ENCODE data around the gene TP53I11. TPM values are rescaled to one million over a fixed set of nuclear protein-coding genes. Genes with fewer than 3 reads are reported as not detected.

TP53I11 gene
- total RNA-seq, 1 donor from 2014 or later: 45.5 TPM

DNA sequence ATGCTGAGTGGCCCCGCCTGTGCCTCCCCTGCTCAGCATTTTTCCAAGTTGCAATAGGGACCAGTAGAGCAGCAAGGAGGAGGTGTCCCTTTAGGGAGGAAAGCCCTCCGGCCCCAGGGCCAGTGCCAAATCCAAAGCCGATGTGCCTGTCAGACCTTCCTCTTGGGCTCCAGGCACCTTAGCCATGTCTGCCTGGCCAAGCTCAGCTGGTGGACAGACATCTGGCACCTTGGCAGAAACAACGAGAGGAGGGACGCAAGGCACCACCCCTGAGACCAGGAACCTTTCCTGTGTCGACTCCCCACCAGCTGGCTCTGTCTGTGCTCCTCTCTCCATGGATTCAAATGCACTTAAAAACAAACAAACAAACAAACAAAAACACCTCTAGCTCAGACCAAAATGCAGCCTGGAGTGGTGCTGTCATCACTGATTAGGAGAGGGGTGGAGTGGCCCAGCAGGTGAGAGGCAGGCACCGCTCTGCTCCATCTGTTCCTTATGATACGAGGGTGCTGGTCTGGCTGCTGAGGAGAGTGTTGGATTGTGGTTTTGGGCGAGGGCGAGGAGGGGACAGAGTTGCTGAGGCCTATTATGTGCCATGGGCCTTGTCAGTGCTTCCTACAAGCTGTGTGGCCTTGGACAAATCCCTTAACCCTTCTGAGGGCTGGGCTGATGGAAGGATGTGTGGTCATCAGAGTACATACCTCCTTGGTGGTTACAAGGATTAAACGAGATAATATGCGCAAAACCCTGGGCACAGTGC, 46.2 kb downstream of the TP53I11 start:
- intact Hi-C loops (cut with micrococcal nuclease): loop anchor here (5.0 to 10.0 kb wide), 2 partner anchors 180 to 267 kb away; partner anchors contain the start of gene TSPAN18
- ATAC-seq (no peak), DNase-seq (no peak)

DNA sequence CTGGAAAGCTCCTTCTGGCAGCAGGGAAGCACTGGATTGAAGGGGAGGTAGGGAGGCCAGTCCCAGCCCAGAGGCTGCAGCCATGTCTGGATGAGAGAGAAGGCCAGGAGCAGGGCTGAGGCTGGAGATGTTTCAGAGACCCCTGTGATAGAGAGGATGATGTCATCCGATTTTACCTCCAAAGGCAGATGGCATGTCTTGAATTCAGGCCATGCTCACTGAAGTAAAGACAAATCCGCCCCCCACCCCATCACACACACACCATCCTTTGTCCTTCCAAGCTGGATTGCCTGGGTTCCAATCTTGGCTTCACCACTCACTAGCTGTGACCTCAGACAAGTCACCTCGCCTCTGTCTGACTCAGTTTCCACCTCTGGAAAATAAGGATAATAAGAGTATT, 47.2 kb downstream of the TP53I11 start:
- no peak for DNase-seq
- intact Hi-C loops (cut with micrococcal nuclease): loop anchor here (10.0 kb wide), 1 partner anchor 179 kb away; the partner anchor contains the start of gene TSPAN18
- no peak for ATAC-seq

GRCh38 chr11:44903035-44903434, 47.6 kb downstream of the TP53I11 start:
- DNase-seq (no peak), ATAC-seq (no peak)
- intact Hi-C loops (cut with micrococcal nuclease): loop anchor here (10.0 kb wide), 1 partner anchor 178 kb away; the partner anchor contains the start of gene TSPAN18

- intact Hi-C loops (cut with micrococcal nuclease): loop anchor here (10.0 kb wide), 1 partner anchor 177 kb away; the partner anchor contains the start of gene TSPAN18
- ATAC-seq (no peak), DNase-seq (no peak)
Measured at GRCh38 chr11:44901786-44902185, 48.9 kb downstream of the TP53I11 start.

- ATAC-seq (no peak), DNase-seq (no peak)
- intact Hi-C loops (cut with micrococcal nuclease): loop anchor here (10.0 kb wide), 1 partner anchor 176 kb away; the partner anchor contains the start of gene TSPAN18
Measured at GRCh38 chr11:44901120-44901633, 49.5 kb downstream of the TP53I11 start.

- intact Hi-C loops (cut with micrococcal nuclease): loop anchor here (10.0 kb wide), 1 partner anchor 175 kb away; the partner anchor contains the start of gene TSPAN18
- ATAC-seq: peak; percentile 50
- no peak for DNase-seq
Measured at GRCh38 chr11:44899959-44900358, 50.7 kb downstream of the TP53I11 start.

GRCh38 chr11:44893846-44894617, 56.7 kb downstream of the TP53I11 start:
- intact Hi-C loops (cut with micrococcal nuclease): no loop called here
- DNase-seq (peak; percentile 85), ATAC-seq (peak; percentile 92)

DNA sequence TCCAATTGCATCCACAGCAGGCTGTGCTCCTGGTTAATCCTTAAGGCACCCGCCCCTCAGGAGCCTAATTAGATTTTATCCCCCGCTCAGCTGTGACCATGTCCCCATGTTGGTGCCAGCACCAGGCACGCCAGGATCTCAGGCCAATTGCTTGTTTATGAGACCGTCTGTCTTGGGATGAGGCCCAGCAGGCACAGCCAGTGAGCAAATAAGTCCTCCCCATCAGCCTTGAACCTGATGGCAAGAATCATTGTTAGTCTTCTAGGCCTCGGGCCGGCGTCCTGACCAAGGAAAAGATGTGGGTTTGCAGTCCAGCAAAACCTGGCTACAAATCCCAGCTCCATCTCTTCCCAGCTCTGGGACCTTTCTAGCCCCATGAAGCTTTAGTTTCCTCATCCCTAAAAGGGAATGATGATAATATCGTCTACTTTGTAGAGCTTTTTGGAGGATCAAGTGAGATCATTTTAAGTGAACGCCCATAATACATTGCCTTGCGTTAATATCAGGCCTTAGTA, 57.3 kb downstream of the TP53I11 start:
- DNase-seq (no peak), ATAC-seq (peak; percentile 55)
- intact Hi-C loops (cut with micrococcal nuclease): no loop called here

GRCh38 chr11:44892843-44893242, 57.8 kb downstream of the TP53I11 start:
- intact Hi-C loops (cut with micrococcal nuclease): no loop called here
- ATAC-seq: no peak
- no peak for DNase-seq

DNA sequence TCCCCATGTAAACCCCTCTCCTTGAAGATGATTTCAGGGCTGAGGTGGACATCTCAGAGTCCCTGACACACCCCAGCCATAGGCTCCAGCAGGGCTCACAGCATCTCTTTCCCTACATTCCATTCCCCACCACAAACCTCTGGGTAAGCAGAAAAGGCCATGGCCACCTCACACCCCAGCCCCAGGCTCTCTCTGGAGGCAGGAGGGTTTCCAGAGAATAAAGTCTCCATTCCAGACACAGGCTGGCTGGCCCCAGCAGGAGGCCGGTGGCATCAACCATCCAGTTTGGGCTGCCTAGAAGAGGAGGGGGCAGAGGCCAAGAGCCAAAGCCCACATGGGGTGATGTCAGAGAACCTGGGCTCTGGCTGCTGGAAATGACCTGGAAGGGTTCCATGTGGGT, 61.4 kb downstream of the TP53I11 start:
- intact Hi-C loops (cut with micrococcal nuclease): no loop called here
- no peak for ATAC-seq
- no peak for DNase-seq

GRCh38 chr11:44887636-44888035, 63.0 kb downstream of the TP53I11 start:
- intact Hi-C loops (cut with micrococcal nuclease): no loop called here
- ATAC-seq: no peak
- no peak for DNase-seq

DNA sequence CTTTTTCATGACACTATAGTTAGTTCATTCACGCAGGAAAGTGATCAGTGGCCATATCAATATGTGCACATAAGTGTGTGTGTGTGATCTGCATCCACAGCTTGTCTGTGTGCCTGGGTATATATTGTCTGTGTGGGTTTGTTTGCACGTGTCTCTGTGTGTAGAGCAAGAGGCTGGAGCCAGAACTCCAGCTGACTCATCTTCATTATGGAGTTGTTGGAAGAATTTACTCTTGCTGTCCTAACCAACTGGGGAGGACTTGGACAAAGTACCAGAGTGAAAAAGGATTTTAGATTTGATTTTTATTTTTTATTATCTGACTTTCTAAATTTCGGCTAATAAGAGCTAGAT, 63.9 kb downstream of the TP53I11 start:
- ATAC-seq: no peak
- DNase-seq: no peak
- intact Hi-C loops (cut with micrococcal nuclease): no loop called here

DNA sequence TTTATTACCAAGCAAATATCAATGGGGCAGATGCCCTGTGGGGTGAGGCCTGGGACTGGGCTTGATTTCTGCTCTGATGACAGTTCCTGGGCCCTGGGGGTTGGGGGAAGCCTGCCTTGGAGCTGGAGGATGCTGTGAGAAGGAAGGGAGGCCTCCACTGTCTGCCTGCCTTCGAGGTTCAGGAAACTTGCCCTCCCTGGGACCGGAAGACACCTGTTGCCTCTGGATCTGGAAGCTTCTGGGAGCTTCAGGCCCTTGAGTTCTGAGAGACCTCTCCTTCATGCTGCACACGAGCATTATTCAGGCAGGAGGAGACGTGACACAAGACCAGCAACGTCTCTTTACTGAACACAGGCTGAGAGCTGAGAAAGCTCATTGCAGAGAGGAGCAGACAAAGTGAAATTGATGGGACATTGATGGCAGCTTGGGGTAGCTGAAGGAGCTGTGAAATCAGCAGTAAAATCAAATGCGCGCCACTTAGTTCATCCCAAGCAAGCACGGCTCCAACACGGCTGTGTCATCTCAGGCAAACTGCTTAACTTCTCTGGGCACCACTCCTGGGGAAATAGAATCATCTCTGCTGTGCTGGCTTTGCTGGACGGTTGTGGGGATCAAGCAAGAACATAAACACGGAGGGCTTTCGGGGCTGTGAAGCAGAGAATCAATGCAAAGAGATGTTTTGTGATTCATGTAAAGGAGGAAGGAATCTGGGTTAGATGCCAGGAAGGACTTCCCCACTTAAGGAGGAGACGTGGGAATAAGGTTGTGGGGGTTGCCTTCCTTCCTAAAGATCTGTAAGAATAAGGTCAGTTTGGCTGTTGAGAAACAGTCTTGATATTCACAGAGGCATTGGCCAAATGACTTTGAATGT, 64.5 kb downstream of the TP53I11 start:
- intact Hi-C loops (cut with micrococcal nuclease): no loop called here
- DNase-seq (no peak), ATAC-seq (no peak)

GRCh38 chr11:44885065-44885810, 65.4 kb downstream of the TP53I11 start:
- intact Hi-C loops (cut with micrococcal nuclease): no loop called here
- no peak for ATAC-seq
- DNase-seq: no peak

DNA sequence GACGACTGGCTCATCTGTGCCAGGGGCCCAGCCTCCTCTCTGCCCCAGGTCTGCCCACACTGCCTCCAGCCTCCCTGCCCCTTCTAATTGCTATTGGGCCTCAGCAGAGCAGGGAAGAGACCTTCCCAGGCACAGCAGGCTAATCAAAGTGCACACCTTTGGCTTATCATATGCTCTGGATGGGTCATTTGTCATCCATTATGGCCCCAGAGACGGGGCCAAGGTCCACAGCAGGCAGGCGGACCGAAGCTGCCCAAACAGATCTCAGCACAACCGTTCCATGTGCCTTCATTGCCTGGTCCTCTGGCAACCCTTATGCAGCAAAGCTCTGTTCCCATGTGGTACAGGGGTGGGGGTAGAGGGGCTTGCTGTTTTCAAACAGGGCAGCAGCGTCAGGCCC, 66.6 kb downstream of the TP53I11 start:
- no peak for ATAC-seq
- intact Hi-C loops (cut with micrococcal nuclease): no loop called here

GRCh38 chr11:44883277-44883676, 67.4 kb downstream of the TP53I11 start:
- ATAC-seq (no peak), DNase-seq (no peak)
- intact Hi-C loops (cut with micrococcal nuclease): no loop called here

More for the DNA sequence above, 66.6 kb downstream of the TP53I11 start:
- no peak for DNase-seq

All from left ventricle myocardium superior (tissue), 1 donor.